GM21360 (cell line): ENCODE measurements around the gene DHRS7.

Experiments used
- ATAC-seq: cut with Tn5 transposase; IDR thresholded peaks from one replicate; pipeline ENCODE4 v1.9.1; 2021; ENCODE audit warnings: mild to moderate bottlenecking, moderate library complexity; ENCODE audit not compliant: unreplicated experiment

DHRS7 gene

DNA sequence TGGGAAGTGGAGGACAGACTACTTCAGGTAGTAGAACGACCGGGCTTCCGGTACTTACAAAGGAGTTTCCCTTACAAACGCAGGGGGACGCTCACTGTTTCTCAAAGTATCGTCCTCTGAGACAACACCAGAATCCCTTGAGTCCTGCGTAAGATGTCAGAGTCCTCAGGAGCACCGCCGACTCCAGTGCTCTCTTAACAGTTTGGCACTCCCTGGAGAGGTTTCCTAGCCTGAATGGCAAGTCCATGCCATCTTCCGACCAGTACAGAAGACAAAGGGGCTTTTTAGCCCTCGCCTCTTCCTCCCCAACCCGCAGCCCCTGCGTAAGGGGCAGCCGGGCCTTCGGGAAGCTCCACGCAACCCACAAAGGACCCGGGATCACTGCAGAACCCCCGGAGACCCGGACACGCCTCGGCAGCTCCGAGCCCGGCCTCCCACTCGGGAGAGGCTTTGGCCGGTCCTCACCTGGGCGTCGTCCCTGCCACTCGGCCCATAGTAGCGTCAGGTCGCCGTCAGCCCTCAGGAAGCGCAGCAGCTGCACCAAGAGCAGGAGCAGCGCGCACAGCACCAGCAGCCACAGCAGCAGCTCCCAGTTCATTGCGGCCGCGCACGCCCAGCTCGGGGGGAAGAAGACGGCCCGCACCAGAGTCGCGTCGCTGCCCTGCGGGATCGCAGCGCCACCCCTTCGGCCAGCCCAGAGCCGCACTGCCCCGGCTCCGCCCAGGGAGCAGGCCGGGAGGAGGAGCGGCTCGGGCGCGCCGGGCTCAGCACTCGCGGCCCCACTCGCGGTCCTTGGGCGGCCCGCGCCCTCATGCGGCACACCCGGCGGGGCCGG, at the start of gene DHRS7:
Gene DHRS7 (minus strand): TSS at position 687 of the 835 bp plus-strand sequence. CDS start 89 bp downstream, at position 598.
- ATAC-seq: peak; percentile 89

DNA sequence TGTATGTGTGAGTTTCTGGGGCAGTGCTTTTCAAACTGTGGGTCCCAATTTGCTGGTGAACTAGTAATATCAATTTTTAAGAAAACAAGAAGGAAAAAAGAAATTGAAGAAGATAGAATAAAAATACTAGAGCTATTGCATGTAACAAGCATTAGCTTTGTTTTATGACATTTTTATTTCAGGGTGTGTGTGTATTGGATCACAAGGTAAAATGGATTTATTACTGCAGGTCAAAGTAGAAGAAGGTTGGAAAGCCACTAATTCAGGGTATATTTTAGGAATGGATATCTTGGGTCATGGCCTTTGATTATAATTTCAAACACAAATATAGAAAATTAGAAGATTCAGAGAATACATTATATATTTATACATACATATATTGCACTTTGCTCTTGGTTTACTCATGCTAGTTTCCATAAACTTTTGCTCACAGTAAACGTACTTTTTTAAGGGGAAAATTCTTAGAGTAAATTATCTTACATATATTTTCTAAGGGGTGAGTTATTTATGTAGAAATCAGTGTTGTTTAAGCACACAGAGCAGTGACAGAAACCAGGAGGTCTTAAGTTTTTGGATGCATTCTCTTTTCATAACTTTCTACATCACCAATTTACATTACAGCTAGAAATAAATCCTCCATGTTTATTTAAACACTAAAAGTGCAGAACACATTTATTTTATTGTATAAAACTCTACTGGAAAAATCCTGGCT, 49.4 kb upstream of the DHRS7 start:
- ATAC-seq: no peak

DNA sequence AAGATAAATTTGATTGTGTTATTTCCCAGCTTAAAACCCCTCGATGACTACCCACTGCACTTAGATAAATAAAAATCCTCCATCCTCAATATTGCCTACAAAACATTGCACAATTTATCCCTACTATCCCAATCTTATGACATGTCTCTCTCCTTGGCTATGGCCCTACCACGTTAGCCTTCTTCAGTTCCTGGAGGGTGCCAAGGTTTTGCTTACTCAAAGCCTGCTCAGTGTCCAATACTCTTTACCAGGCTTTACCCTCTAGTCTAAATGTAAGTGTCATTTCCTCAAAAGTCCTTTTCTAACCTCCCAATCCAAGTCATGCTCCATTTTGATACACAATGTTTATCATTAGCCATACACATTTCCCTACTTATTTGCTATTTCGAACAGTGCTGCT, 48.8 kb upstream of the DHRS7 start:
- ATAC-seq: no peak

- peak; percentile 91 for ATAC-seq
These were observed 47.5 kb upstream of the DHRS7 start for GRCh38 chr14:60212503-60213371.

DNA sequence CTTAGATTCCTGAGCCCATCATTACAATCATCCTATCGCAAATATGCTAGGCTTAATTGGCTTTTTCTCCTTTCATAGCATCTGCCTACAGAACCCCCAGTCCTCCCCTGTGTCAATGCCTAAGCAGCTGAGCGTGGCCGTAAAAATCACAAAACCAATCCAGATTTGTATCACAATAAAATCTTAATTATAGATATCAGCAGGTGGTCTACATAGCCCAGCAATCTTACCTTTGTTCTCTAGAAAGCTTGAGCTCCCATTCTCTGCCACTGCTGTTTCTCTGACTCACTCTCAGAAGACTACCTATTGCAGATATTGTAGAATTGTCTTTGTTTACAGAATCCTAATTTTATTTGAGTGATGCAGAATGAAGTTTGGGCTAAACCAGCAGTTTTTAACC, 46.0 kb upstream of the DHRS7 start:
- no peak for ATAC-seq

GRCh38 chr14:60210703-60211102, 45.5 kb upstream of the DHRS7 start:
- ATAC-seq: no peak

GRCh38 chr14:60206837-60207533, 41.8 kb upstream of the DHRS7 start:
- ATAC-seq: peak; percentile 39

GRCh38 chr14:60206249-60206670, 41.1 kb upstream of the DHRS7 start:
- ATAC-seq: no peak

GRCh38 chr14:60204843-60205774, 39.9 kb upstream of the DHRS7 start:
- ATAC-seq: peak; percentile 52

GRCh38 chr14:60204104-60204842, 39.1 kb upstream of the DHRS7 start:
- ATAC-seq: peak; percentile 66

DNA sequence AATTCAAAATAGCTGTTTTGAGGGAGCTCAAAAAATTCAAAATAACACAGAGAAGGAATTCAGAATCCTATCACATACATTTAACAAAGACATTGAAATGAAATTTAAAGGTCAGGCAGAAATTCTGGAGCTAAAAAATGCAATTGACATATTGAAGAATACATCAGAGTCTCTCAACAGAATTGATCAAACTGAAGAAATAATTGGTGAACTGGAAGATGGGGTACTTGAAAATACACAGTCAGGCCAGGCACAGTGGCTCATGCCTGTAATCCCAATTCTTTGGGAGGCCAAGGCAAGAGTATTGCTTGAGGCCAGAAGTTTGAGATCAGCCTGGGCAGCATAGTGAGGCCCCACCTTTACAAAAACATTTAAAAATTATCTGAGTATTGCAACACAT, 34.1 kb upstream of the DHRS7 start:
- no peak for ATAC-seq

DNA sequence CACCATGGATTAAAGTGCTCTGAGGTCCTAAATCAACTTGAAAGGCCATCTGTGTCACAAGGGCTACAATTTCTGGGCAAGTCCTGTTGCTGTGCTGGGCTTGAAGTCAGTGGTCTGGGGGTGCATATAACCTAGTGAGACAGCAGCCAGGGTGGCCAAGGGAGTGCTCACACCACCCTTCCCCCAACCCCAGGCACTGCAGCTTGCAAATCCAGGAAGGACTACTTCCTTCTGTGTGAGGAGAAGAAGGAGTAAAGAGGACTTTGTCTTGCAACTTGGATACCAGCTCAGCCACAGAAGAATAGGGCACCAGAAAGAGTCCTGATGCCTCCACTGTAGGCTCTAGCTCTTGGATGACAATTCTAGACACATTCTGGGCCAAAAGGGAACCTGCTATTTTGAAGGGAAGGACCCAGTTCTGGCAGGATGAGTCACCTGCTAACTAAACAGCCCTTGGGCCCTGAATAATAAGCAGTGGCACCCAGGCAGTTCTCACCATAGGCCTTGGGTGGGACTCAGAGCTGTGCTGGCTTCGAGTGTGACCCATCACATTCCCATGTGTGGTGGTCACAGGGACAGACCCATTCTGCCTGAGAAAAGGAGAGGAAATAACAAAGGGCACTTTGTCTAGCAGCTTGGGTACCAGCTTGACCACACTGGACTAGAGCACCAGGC, 32.6 kb upstream of the DHRS7 start:
- no peak for ATAC-seq

DNA sequence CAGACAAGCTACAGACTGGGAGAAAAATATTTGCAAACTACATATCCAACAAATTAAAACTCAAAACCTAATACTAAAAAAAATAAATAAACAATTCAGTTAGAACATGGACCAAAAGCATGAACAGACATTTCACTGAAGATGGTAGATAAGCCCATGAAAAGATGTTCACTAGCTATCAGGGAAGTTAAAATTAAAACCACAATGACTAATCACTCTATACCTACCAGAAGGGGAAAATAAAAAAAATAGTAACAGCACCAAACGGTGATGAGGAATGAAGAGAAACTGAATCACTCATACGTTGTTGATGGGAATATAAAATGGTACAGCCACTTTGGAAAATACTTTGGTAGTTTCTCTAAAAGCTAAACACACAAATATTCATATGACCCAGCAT, 31.1 kb upstream of the DHRS7 start:
- ATAC-seq: no peak

GRCh38 chr14:60195179-60195810, 30.1 kb upstream of the DHRS7 start:
- no peak for ATAC-seq

DNA sequence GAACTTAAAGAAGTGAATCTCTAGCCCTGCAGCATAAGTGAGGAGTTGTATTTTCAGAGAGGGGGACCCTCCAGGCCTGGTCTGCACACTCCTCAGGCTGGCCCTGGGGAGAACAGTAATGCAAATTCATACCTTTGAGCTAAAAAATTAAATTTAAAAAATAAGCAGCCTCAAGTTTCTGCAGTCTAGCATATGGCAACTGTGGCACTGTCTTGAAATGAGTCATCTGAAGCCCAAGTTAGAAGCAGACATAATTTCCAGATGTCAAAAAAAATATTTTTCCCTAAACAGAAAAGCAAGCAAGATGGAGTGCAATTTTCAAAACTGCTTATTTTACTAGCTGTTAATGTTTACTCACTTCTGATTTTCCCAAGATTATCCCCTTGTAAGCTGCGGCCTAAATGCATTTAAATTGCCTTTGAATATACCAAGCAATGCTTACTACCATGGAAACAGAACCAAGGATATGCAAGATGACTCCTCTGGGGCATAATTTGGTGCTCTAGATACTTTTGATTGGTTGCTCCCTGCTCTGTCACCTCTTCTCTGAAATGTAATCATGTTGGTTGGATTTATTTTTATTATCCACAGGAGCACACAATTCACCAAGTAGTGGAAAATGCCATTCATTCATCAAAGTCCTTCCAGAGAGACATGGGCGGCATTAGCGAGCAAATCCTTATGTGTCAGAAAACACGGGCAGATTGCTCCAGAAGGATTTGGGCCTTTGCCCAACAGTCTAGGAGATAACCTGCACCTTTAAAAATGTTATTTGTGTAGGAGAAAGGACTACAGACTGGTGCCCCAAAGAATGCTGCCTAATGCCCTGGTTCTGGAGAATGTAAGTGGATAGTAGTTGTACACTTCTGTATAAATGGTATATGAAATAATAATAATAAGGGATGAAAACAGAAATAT, 25.0 kb upstream of the DHRS7 start:
- ATAC-seq: no peak

DNA sequence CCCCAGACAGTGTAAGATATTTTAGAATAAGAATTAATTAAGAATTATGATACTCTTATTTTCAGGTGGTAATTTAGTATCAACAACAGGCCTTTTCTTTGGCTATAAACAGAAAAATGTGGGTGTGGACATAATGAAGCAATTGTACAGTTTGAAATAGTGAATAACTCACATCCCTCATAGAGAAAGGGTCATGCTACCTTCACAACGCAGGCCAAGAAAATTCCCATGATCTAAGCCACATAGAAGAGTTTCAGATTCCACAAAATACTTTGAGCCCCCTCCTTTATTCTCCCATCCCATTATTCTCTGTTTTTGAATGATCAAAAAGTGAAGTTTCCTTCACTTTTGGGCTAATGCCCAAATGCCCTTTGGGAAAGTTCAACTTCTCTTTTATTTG, 23.5 kb upstream of the DHRS7 start:
- ATAC-seq: no peak

- ATAC-seq: no peak
These were observed 22.9 kb upstream of the DHRS7 start for GRCh38 chr14:60188115-60188514.
